HG02759 (cell line): ENCODE results near the gene SLC15A1.

Experiments used
- ATAC-seq: cut with Tn5 transposase; IDR thresholded peaks from one replicate; pipeline ENCODE4 v1.9.1; 2021; ENCODE audit warnings: mild to moderate bottlenecking, moderate library complexity; ENCODE audit not compliant: unreplicated experiment

SLC15A1 gene

GRCh38 chr13:98781470-98781869 is 29.0 kb upstream of the SLC15A1 start:
- no peak for ATAC-seq

- ATAC-seq = no peak
Measured at GRCh38 chr13:98781045-98781444, 28.6 kb upstream of the SLC15A1 start.

- no peak for ATAC-seq
Measured at GRCh38 chr13:98780451-98780850, 28.0 kb upstream of the SLC15A1 start.

- ATAC-seq = no peak
Measured at GRCh38 chr13:98779695-98780094, 27.2 kb upstream of the SLC15A1 start.

GRCh38 chr13:98778749-98779148 is 26.3 kb upstream of the SLC15A1 start:
- no peak for ATAC-seq

GRCh38 chr13:98776644-98777043 is 24.2 kb upstream of the SLC15A1 start:
- no peak for ATAC-seq

GRCh38 chr13:98775844-98776598 is 23.5 kb upstream of the SLC15A1 start:
- no peak for ATAC-seq

- no peak for ATAC-seq
Measured at GRCh38 chr13:98775386-98775785, 22.9 kb upstream of the SLC15A1 start.

- ATAC-seq = no peak
Measured at GRCh38 chr13:98774776-98775175, 22.3 kb upstream of the SLC15A1 start.

GRCh38 chr13:98773921-98774320 is 21.4 kb upstream of the SLC15A1 start:
- ATAC-seq = no peak

GRCh38 chr13:98772794-98773452 is 20.5 kb upstream of the SLC15A1 start:
- ATAC-seq = no peak

- no peak for ATAC-seq
Measured at GRCh38 chr13:98771838-98772611, 19.6 kb upstream of the SLC15A1 start.

GRCh38 chr13:98769736-98770135 is 17.3 kb upstream of the SLC15A1 start:
- no peak for ATAC-seq

GRCh38 chr13:98768522-98768921 is 16.1 kb upstream of the SLC15A1 start:
- ATAC-seq = no peak

- no peak for ATAC-seq
Measured at GRCh38 chr13:98766697-98767096, 14.2 kb upstream of the SLC15A1 start.

GRCh38 chr13:98765996-98766519 is 13.6 kb upstream of the SLC15A1 start:
- ATAC-seq = no peak

GRCh38 chr13:98761986-98762616 is 9.6 kb upstream of the SLC15A1 start:
- peak; percentile 30 for ATAC-seq

- peak; percentile 87 for ATAC-seq
Measured at GRCh38 chr13:98761126-98761985, 8.9 kb upstream of the SLC15A1 start.

- ATAC-seq = no peak
Measured at GRCh38 chr13:98755729-98756128, 3.3 kb upstream of the SLC15A1 start.

GRCh38 chr13:98755116-98755515 is 2.6 kb upstream of the SLC15A1 start:
- ATAC-seq = no peak
